CD4-positive, alpha-beta T cell treated with Interleukin-12 subunit alpha and Interleukin-12 subunit beta, for 1 hour (primary cell): ENCODE measurements around the gene ZNF432.
"Not testable (repeated sequence)": the region's sequence is repeated elsewhere in the genome, so short reads cannot be mapped to it uniquely, and the experiment has no call there.

Experiments used
- DNase-seq: peaks from one replicate; pipeline ENCODE4 v3.0.0-alpha.2; 2020

ZNF432 gene

GRCh38 chr19:52048555-52049501 lies at the start of gene ZNF432:
Gene ZNF432, minus strand, starts transcription at chr19:52048838. Its CDS starts 1,970 bp downstream, at chr19:52046868.
- DNase-seq, result peak; percentile 87

DNA sequence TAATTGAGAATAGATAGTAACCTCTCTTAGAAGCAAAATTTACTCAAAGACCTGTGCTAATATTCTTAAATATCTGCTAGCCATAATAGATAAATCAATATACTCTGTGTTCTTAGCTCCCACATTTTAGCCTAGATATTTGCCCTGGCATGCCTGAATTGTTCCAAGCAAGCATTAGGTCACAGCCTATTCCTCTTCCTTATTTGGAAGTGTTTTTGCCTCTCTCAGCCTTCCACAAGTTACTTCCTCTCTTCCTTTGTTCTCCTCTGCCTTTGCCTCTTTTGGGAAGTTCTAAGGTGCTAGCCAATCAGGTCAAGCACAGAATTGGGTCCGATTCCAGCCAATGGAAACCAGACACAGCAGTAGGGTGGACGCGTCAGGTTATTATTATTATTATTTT lies 47.8 kb upstream of the ZNF432 start:
- DNase-seq, result not testable (repeated sequence)

GRCh38 chr19:52095172-52096014 lies 46.8 kb upstream of the ZNF432 start, which contains the start of gene ZNF841:
Gene ZNF841, minus strand, starts transcription at chr19:52095765. Its CDS starts 10,964 bp downstream, at chr19:52084801.
- peak; percentile 90 for DNase-seq

DNA sequence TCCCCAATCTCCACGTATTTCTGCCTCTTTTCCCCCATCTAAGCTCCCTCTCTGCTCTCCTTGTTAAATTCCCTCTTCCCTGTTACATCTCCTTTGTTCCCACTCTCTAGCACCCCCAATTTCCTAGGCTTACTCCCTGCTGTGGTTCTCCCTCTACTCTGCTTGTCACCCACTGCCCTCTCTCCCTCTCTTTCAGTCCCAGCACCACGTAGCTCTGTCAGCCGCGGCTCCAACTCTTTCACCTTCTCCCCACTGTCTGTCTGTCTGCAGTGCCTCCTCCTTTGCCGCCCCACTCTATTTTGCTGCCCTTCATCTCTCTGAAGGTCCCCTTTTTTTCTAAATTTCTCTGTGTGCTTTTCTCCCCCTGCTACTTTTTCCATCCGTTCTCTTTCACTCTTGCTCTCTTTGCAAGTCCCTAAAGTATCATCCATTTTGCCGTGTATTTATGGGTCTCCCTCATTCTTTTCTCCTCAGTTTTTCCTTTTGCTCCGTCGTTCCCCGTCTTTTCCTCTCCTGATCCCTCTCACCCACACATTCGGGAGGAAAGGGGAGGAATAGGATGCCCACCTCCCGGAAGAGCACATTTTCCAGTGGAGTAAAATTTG lies 46.0 kb upstream of the ZNF432 start:
- DNase-seq, result no peak

GRCh38 chr19:52086481-52086880 lies 37.8 kb upstream of the ZNF432 start:
- no peak for DNase-seq

DNA sequence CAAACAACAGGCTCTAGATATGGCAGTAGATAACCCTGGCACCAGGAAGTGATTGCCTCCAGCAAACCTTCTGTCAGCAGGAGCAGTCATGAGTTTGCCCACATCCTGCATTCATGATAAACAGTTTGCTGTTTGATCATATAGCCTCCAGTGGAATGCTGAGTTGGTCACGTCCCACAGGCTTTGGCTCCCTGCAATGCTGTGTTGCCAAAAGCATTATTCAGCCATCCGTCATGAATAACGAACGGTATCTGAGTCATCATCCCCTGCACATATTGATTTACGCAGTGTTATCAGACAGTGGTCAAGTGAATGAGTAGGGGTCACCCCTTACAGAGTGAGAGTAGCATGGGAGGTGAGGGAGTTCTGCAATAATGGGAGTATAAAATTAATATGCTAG lies 21.9 kb upstream of the ZNF432 start:
- no peak for DNase-seq

GRCh38 chr19:52069653-52070052 lies 21.0 kb upstream of the ZNF432 start:
- no peak for DNase-seq

DNA sequence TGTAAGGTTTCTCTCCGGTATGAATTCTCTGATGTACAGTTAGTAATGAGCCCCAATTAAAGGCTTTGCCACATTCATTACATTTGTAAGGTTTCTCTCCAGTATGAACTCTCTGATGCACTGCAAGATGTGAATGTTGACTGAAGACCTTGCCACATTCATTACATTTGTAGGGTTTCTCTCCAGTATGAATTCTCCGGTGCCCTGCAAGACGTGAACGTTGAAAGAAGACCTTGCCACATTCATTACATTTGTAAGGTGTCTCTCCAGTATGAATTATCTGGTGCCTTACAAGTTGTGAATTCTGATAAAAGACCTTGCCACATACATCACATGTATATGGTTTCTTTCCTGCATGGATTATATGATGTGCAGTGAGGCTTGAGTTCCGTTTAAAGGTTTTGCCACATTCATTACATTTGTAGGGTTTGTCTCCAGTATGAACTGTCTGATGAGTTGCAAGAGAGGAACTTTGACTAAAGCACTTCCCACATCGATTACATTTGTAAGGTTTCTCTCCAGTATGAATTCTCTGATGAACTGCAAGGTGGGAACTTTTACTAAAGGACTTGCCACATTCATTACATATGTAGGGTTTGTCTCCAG lies 17.7 kb upstream of the ZNF432 start:
- DNase-seq, result no peak

DNA sequence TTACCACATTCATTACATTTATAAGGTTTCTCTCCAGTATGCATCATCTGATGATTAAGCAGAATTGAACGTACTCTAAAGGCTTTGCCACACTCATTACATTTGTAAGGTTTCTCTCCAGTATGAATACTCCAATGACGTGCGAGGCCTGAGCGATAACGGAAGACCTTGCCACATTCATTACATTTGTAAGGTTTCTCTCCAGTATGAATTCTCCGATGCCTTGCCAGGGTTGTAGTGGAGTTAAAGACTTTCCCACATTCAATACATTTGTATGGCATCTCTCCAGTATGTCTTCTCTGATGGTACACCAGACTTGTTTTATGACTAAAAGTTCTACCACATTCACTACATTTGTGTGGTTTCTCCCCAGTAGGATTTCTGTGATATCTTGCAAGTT lies 16.8 kb upstream of the ZNF432 start:
- no peak for DNase-seq

- not testable (repeated sequence) for DNase-seq
Measured at GRCh38 chr19:52056480-52056879, 7.8 kb upstream of the ZNF432 start.

DNA sequence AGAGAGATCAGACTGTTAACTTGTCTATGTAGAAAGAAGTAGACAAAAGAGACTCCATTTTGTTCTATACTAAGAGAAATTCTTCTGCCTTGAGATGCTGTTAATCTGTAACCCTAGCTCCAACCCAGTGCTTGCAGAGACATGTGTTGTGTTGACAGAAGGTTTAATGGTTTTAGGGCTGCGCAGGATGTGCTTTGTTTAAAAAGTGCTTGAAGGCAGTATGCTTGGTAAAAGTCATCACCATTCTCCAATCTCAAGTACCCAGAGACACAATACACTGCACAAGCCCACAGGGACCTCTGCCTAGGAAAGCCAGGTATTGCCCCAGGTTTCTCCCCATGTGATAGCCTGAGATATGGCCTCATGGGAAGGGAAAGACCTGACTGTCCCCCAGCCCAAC lies 3.1 kb upstream of the ZNF432 start:
- not testable (repeated sequence) for DNase-seq

DNA sequence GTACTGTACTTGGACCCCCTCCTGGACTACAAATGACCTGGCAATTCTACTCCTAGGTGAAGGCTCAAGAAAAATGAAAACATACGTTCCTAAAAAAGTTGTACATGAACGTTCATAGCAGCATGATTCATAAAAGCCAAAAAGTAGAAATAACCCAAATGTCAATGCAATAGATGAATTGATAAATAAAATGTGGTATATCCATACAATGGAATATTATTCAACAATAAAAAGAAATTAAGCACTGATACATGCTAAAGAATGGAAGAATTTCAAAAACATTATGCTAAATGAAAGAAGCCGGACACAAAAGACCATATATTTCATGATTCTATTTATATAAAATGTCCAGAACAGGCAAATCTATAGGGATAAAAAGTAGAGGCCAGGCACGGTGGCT lies 9.5 kb downstream of the ZNF432 start:
- DNase-seq, result no peak

- no peak for DNase-seq
Measured at GRCh38 chr19:52034051-52034728, 14.4 kb downstream of the ZNF432 start.

DNA sequence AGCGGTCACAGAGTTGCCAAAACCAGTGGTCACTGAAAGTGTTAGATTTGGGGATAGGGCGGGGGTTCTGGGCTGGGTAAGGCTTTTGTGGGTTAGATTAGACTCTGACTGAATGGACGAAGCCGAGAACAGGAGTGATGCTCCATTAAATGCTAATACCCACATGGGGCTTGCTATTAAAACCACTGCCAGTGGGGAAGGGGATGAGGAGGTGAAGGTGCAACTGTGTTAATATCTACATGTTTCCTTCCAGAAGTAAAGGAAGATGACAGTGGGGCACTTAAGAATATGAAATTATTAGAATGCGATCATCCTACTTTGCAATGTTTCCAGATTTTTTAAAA lies 19.9 kb downstream of the ZNF432 start:
- DNase-seq, result no peak

DNA sequence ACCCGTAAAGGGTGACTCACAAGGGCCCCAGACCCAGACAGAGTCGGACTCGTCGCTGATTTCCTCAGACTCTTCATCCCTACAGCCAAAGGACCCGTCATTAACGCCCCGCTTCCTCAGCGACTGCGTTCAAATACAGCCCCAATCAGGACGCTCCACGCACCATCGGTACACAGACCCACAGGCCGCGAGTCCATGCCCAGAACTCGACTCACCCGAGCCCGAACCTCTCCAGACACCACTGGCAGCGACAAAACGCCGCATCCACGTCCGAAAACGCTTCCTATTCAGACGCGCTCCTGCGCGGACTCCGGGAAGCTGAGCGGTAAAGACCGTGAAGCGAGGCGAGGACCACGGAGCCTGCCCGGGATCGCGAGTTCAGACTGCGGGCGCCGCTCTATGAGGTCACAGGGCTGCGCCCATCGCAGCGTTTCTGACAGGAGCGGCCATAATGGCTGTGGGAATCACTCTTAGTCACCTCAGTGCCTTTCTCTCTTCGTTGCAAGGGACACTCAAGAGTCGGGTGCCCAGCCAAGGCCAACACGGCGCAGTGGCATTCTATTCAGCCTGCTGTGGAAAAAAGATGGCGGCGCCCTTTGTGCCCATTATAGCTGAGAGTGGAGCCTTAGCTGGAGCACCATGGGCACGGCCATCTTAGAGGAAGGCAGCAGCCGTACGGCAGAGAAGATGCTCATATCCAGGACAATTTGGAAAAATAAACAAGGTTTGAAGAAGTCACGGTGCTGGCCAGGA lies 20.4 kb downstream of the ZNF432 start, which contains the start of gene ZNF614:
TSS of gene ZNF614 (minus strand) at position 353 of the 753 bp plus-strand sequence. CDS start 2,634 bp downstream, outside the sequence.
- peak; percentile 85 for DNase-seq

DNA sequence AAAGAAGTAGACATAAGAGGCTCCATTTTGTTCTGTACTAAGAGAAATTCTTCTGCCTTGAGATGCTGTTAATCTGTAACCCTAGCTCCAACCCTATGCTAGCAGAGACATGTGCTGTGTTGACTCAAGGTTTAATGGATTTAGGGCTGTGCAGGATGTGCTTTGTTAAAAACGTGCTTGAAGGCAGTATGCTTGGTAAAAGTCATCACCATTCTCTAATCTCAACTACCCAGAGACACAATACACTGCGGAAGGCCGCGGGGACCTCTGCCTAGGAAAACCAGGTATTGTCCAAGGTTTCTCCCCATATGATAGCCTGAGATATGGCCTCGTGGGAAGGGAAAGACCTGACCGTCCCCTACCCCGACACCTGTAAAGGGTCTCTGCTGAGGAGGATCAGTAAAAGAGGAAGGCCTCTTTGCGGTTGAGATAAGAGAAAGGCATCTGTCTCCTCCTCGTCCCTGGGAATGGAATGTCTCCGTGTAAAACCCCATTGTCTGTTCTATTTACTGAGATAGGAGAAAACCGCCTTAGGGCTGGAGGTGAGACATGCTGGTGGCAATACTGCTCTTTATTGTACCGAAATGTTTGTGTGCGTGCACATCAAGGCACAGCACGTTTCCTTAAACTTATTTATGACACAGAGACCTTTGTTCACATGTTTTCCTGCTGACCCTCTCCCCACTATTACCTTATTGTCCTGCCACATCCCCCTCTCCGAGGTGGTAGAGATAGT lies 22.2 kb downstream of the ZNF432 start:
- not testable (repeated sequence) for DNase-seq

GRCh38 chr19:52024478-52024877 lies 24.2 kb downstream of the ZNF432 start:
- DNase-seq, result not testable (repeated sequence)

GRCh38 chr19:52022193-52022592 lies 26.4 kb downstream of the ZNF432 start:
- DNase-seq, result no peak

GRCh38 chr19:52020506-52020905 lies 28.1 kb downstream of the ZNF432 start:
- no peak for DNase-seq

DNA sequence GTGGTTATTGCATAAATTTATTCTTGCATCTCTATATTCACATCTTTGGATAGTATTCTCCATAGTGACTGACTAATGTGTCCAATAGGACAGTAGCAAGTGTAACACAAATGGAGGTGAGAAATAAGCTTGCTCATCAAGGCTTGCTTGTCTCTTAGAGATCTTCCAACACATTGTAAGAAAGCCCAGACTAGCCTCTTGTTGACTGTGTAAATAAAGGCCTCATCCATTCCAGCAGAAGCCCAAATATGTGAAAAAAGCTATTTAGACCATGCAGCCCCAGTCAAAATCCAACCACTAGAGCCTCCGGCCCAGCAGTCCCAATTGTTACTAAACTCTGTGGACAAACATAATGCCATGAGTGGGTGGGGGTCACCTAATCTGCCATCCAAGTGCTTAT lies 38.0 kb downstream of the ZNF432 start:
- no peak for DNase-seq
